PC-3 (cell line): ENCODE results near the gene MSMO1.

Experiments used
- CTCF ChIP-seq: fragments of 300-600 bp; sonication (generic); conservative IDR thresholded peaks from 2 replicates; pipeline ENCODE4 v1.5.1; 2017; ENCODE audit warnings: antibody characterized with exemption, low read depth, mild to moderate bottlenecking, low read length
- EZH2phosphoT487 ChIP-seq: fragments of 300-600 bp; sonication (generic); IDR thresholded peaks from 2 replicates; pipeline ENCODE4 v1.6.1; 2018; ENCODE audit warnings: mild to moderate bottlenecking, antibody characterized with exemption, low read length, borderline replicate concordance

GRCh38 chr4:165327211-165328100 lies at the start of gene MSMO1:
- TF ChIP-seq CTCF (no peak), EZH2phosphoT487 (no peak)
